K562 (cell line): ENCODE results near the gene PRPSAP2. TPM values are rescaled to one million over a fixed set of nuclear protein-coding genes. Genes with fewer than 3 reads are reported as not detected.

Experiments used
- ATAC-seq: fragments of 200-7000 bp; cut with Tn5 transposase; 3 replicates; pipeline ENCODE4 v1.9.1; 2020; ENCODE audit warnings: moderate library complexity
- BruUV-seq: library from RNA; stranded (reverse); fragments of 400-500 nt; replicated peaks from 2 replicates; lab custom pipeline; 2021; lab: Mats Ljungman, UMichigan
- CTCF ChIA-PET: fragments of 300-600 bp; formaldehyde crosslinking; extraction: SDS; loops from one replicate; lab custom pipeline; 2021; ENCODE audit warnings: low intra/inter-chr PET ratio; lab: Yijun Ruan, JAX
- POLR2A ChIA-PET: fragments of 300-600, 350-650 bp; sonication (Branson Sonifier 250); formaldehyde crosslinking; extraction: SDS; loops from one replicate; lab custom pipeline; 2021; ENCODE audit warnings: antibody characterized with exemption, inconsistent platforms; lab: Yijun Ruan, JAX
- DNase-seq, 4 experiments: peaks; one replicate each; pipeline versions ENCODE4 v3.0.0 to v3.0.0-alpha.2; 2011 to 2018; ENCODE audit warnings: low spot score in 3 of 4, mixed read lengths in 3 of 4; ENCODE audit errors: extremely low read depth in 1 of 4
- FAIRE-seq: peaks from 2 replicates; lab custom pipeline; 2011; peaks lifted over from hg19 to GRCh38; lab: Jason Lieb, UNC
- H2AFZ ChIP-seq: 2 replicates; pipeline ENCODE4 v1.6.0; 2011; ENCODE audit warnings: low read depth, low read length, control low read depth, inconsistent platforms
- H3K27ac ChIP-seq: fragments of 200-600 bp; 3 replicates; pipeline ENCODE4 v1.8.0; 2011; ENCODE audit warnings: low read depth, mild to moderate bottlenecking, control low read depth, inconsistent platforms, low read length, moderate library complexity, mixed read lengths; ENCODE audit errors: extremely low read depth
- H3K27me3 ChIP-seq, 2 experiments: fragments of 300-600 bp in 1 of 2; 2 replicates in 1 of 2; 3 replicates in 1 of 2; pipeline versions ENCODE4 v1.6.0 to v1.8.0; 2011; ENCODE audit warnings: inconsistent platforms in 2 of 2, low read length in 2 of 2, mild to moderate bottlenecking in 1 of 2, mixed read lengths in 1 of 2, moderate library complexity in 1 of 2; ENCODE audit not compliant: control insufficient read depth in 2 of 2, insufficient read depth in 2 of 2
- H3K36me3 ChIP-seq: fragments of 300-600 bp; 3 replicates; pipeline ENCODE4 v1.8.0; 2011; ENCODE audit warnings: mild to moderate bottlenecking, low read length, inconsistent platforms; ENCODE audit not compliant: control insufficient read depth, insufficient read depth
- H3K4me1 ChIP-seq, 2 experiments: fragments of 200-600 bp in 1 of 2; replicated peaks in 1 of 2; 2 replicates in 1 of 2; 3 replicates in 1 of 2; pipeline versions ENCODE4 v1.5.1 to v1.8.0; 2011; ENCODE audit warnings: inconsistent platforms in 2 of 2, low read length in 2 of 2, mild to moderate bottlenecking in 1 of 2, mixed read lengths in 1 of 2, moderate library complexity in 1 of 2; ENCODE audit not compliant: control insufficient read depth in 2 of 2, insufficient read depth in 2 of 2
- H3K4me2 ChIP-seq: 2 replicates; pipeline ENCODE4 v1.6.1; 2011; ENCODE audit warnings: low read length, control low read depth, inconsistent platforms, mixed read lengths; ENCODE audit not compliant: insufficient read depth
- H3K4me3 ChIP-seq: fragments of 200-600 bp; sonication (generic), shearing (Covaris generic); 2 replicates; pipeline ENCODE4 v1.5.1; 2016; ENCODE audit warnings: control low read depth, inconsistent platforms
- H3K79me2 ChIP-seq: fragments of 200-600 bp; 3 replicates; pipeline ENCODE4 v1.8.0; 2011; ENCODE audit warnings: low read length, inconsistent platforms; ENCODE audit not compliant: control insufficient read depth, insufficient read depth
- H3K9ac ChIP-seq, 2 experiments: 2 replicates each; pipeline versions ENCODE4 v1.6.0 to v1.6.1; 2011; ENCODE audit warnings: low read depth in 2 of 2, low read length in 2 of 2, control low read depth in 1 of 2, inconsistent platforms in 1 of 2, mild to moderate bottlenecking in 1 of 2, mixed read lengths in 1 of 2; ENCODE audit not compliant: insufficient read depth in 1 of 2
- H3K9me1 ChIP-seq: one replicate; pipeline ENCODE4 v1.6.0; 2011; ENCODE audit warnings: inconsistent platforms, mild to moderate bottlenecking, low read length, moderate library complexity; ENCODE audit not compliant: control insufficient read depth, insufficient read depth
- H3K9me3 ChIP-seq: replicated peaks from 2 replicates; pipeline ENCODE4 v1.5.1; 2011; ENCODE audit warnings: low read depth, low read length, inconsistent platforms; ENCODE audit not compliant: control insufficient read depth, insufficient read depth
- H4K20me1 ChIP-seq: replicated peaks from 2 replicates; pipeline ENCODE4 v1.6.1; 2011; ENCODE audit warnings: low read length, inconsistent platforms, mixed read lengths; ENCODE audit not compliant: control insufficient read depth, insufficient read depth
- CHAMP1 ChIP-seq: fragments of 450-650 bp; IDR thresholded peaks from 2 replicates; pipeline ENCODE4 v1.6.1; 2016; ENCODE audit warnings: mild to moderate bottlenecking
- ELF1 ChIP-seq: fragments of 200-800 bp; sonication (Bioruptor generic); IDR thresholded peaks from 2 replicates; pipeline ENCODE4 v1.6.1; 2016; ENCODE audit warnings: missing genetic modification characterization, missing compliant biosample characterization
- FOS ChIP-seq: IDR thresholded peaks from 3 replicates; pipeline ENCODE4 v1.6.1; 2011; ENCODE audit not compliant: insufficient read length; ENCODE audit errors: extremely low read depth
- NFIC ChIP-seq: fragments of 450-650 bp; IDR thresholded peaks from 2 replicates; pipeline ENCODE4 v1.6.1; 2017; ENCODE audit warnings: mild to moderate bottlenecking, inconsistent platforms
- ZNF224 ChIP-seq: sonication (generic); formaldehyde crosslinking; IDR thresholded peaks from 2 replicates; pipeline ENCODE4 v1.8.0; 2022; ENCODE audit warnings: mild to moderate bottlenecking, missing genetic modification reagents
- ZNF561 ChIP-seq: fragments of 450-650 bp; formaldehyde crosslinking; conservative IDR thresholded peaks from 2 replicates; pipeline ENCODE4 v1.4.0; 2020; ENCODE audit warnings: mild to moderate bottlenecking, moderate library complexity
- WGBS: fragments of 100-300 bp; shearing (Covaris generic); methylation state at CpG from one replicate; pipeline ENCODE4 v1.1.6; 2016; ENCODE audit warnings: low coverage, mixed read lengths; ENCODE audit not compliant: insufficient coverage; ENCODE audit errors: missing lambda C conversion rate; 5-methylcytosine and 5-hydroxymethylcytosine counted together
- in situ Hi-C: fragments of 300-500 bp; cut with MboI; formaldehyde crosslinking; loops from 4 replicates; pipeline ENCODE4 v1.15.0; 2018; ENCODE audit warnings: inconsistent platforms, mixed read lengths
- intact Hi-C: fragments of 100-400 bp; cut with micrococcal nuclease; formaldehyde crosslinking; loops from 2 replicates; pipeline ENCODE4 v1.14.2; 2022
- polyA plus RNA-seq, 8 experiments: library from polyadenylated mRNA; depleted of rRNA in 4 of 8; stranded (reverse) in 5 of 8; unstranded in 3 of 8; fragments of >200 nt; fragmentation: Nextera tagmentation in 2 of 8; fragmentation: Illumina TruSeq in 1 of 8; extraction: Ambion mirVana in 2 of 8; extraction: Trizol in 1 of 8; gene quantifications; 2 replicates each; pipeline versions ENCODE4 v1.2.1 to v1.2.3, GENCODE V29; 2011 to 2014; ENCODE audit warnings: inconsistent platforms in 1 of 8, missing spikeins in 1 of 8
- total RNA-seq, 7 experiments: library from RNA; depleted of rRNA in 6 of 7; stranded (reverse); fragments of >200 nt in 6 of 7; fragmentation: Illumina TruSeq in 2 of 7; extraction: Trizol in 2 of 7; gene quantifications; 2 replicates each; pipeline versions ENCODE4 v1.2.1 to v1.2.3, GENCODE V29; 2011 to 2021; ENCODE audit warnings: low replicate concordance in 1 of 7

Gene PRPSAP2
- total and polyA plus RNA-seq, 9 of the 15 experiments (the other 6 are each of a cell fraction or from before 2014, with no cell fraction given) = 15.5 to 56.7 (median 35.7) TPM

GRCh38 chr17:18967916-18968315, 110.0 kb downstream of the PRPSAP2 start:
- H3K27ac ChIP-seq = no peak overlapping the region
- H3K9me1 ChIP-seq = no peaks in the 10 kb centered on the region
- DNase-seq (peak; percentile 29 to 59 (median 43)), ATAC-seq (peak; percentile 58), FAIRE-seq (no peak)
- peaks cover 0 to 31% of the 10 kb centered on the region in 2 experiments; a peak in 3 of 5 replicates for H3K4me1 ChIP-seq
- H3K36me3 ChIP-seq = peaks cover 14% of the 10 kb centered on the region; the same call in 1 of the 3 replicates
- H3K9ac ChIP-seq = peak overlapping the region in 1 of 2 experiments; percentile 31; a peak in 1 of 4 replicates
- H4K20me1 ChIP-seq = 0 out of 2 replicates have a peak, but pooled peaks cover 3% of the 10 kb centered on the region
- H2AFZ ChIP-seq = no peak overlapping the region
- H3K9me3 ChIP-seq = no peaks in the 10 kb centered on the region
- no peaks in the 10 kb centered on the region for H3K79me2 ChIP-seq
- no peak overlapping the region for H3K4me2 ChIP-seq
- in situ Hi-C loops (no loop called here), intact Hi-C loops (no loop called here)
- no peak overlapping the region for H3K4me3 ChIP-seq
- H3K27me3 ChIP-seq = no peaks in the 10 kb centered on the region
- TF ChIP-seq ZNF561 = no peak
- peak; percentile 47; the same call in 1 of the 2 replicates for TF ChIP-seq NFIC
- no peak for TF ChIP-seq FOS
- no peak for TF ChIP-seq ZNF224 (CRISPR knock-in tag)
- no peak for TF ChIP-seq CHAMP1
- no peak for TF ChIP-seq ELF1 (tag)
- 0% methylated on average over 1 of the region's 4 CpGs for WGBS
- BruUV-seq = no TSS peak
- ChIA-PET POLR2A (interaction anchor here (1.7 kb wide), 1 partner anchor 14 kb away, joined by 4 read pairs; no protein-coding TSS in a partner anchor), CTCF (no interaction called here)
